Left lobe of liver (tissue), 2 donors: ENCODE results near the gene ZRANB3. TPM values are rescaled to one million over a fixed set of nuclear protein-coding genes. Genes with fewer than 3 reads are reported as not detected.
"Not testable (repeated sequence)": the region's sequence is repeated elsewhere in the genome, so short reads cannot be mapped to it uniquely, and the experiment has no call there.

ENCODE experiments used
- ATAC-seq: fragments of 200-7000 bp; cut with Tn5 transposase; one replicate; pipeline ENCODE4 v1.9.1; 2020; ENCODE audit warnings: mild to moderate bottlenecking, moderate library complexity
- DNase-seq: peaks from one replicate; pipeline ENCODE4 v3.0.0-alpha.2; 2020; ENCODE audit warnings: low spot score
- total RNA-seq: library from RNA; stranded (reverse); gene quantifications from one replicate; pipeline ENCODE4 v1.2.1, GENCODE V29; 2021
- donor health status: DM: no; HTN: no; CAD: no; lungs with moderate emphysema.
- donor health status: DM: no; HTN: yes; CAD: no.

Gene ZRANB3
- 2.9 TPM for total RNA-seq

GRCh38 chr2:135530313-135531230 is at the start of gene ZRANB3:
Gene ZRANB3 (minus strand): TSS chr2:135531218.
- DNase-seq (peak; percentile 96), ATAC-seq (peak; percentile 84)

DNA sequence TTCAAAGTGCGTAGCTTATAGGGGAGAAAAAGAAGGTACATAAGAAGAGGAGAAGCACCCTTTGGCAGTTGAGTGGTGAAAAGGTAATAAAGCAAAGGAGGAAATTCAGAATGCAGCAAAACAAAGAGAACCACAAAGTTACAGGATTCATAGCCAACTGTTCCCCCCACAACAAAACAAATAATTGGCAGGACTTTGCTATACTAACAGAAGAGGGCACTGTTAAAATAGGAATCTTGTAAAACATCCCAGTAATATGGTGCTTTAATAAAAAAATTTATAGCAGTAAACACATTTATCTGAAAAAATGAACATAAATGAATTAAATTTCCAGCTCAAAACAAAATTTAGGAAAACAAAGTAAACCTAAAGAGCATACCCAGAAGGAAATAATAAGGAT is 42.6 kb upstream of the ZRANB3 start:
- DNase-seq = no peak
- peak; percentile 46 for ATAC-seq

GRCh38 chr2:135570884-135571283 is 39.9 kb upstream of the ZRANB3 start:
- ATAC-seq (no peak), DNase-seq (no peak)

DNA sequence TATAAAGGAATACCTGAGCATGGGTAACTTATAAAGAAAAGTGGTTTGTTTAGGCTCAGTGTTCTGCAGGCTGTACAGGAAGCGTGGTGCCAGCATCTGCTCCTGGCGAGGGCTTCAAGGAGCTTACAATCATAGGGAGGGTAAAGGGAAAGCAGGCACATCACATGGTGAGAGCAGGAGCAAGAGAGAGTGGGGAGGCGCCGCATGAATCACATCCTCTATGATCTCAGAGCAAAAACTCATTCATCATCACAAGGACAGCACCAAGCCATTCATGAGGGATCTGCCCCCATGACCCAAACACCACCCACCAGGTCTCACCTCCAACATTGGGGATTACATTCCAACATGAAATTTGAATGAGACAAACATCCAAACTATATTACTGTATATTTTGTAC is 32.8 kb upstream of the ZRANB3 start:
- no peak for ATAC-seq
- DNase-seq = no peak

DNA sequence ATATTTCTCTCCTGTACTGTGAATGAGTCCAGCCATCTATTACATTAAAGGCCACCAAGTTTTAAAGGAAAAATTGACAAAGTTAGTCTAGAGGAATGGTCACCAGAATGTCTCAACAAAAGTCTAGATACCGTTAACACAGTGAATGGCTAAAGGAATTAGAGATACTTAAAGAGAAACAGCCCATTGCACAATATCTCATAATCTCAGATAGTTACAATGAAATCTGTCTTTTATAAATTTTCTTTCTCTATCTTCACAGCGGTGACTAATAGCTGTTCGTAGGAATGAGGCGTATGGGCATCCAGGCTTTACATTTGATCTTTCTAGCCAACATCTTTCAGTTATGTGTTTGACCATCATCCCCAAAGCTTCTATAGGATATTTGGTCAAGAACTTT is 30.9 kb upstream of the ZRANB3 start:
- DNase-seq (no peak), ATAC-seq (no peak)

- no peak for DNase-seq
- peak; percentile 81 for ATAC-seq
Measured at GRCh38 chr2:135557530-135557929, 26.5 kb upstream of the ZRANB3 start.

DNA sequence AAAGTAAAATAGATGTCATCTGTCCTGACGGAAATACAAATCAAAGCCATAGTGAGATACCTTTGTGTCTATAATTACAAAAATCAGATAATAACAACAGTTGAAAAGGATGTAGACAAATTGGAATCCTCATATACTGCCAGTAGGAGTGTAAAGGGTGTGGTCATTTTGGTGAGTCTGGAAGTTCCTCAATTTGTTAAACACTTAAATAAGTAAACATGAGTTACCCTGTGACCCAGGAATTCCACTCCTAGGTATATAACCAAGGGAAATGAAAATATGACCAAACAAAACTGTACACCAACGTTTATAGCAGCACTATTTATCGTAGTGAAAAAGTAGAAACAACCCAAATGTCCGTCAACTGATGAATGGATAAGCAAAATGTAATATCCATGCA is 24.3 kb upstream of the ZRANB3 start:
- ATAC-seq (no peak), DNase-seq (no peak)

- ATAC-seq = no peak
- no peak for DNase-seq
Measured at GRCh38 chr2:135552887-135553286, 21.9 kb upstream of the ZRANB3 start.

DNA sequence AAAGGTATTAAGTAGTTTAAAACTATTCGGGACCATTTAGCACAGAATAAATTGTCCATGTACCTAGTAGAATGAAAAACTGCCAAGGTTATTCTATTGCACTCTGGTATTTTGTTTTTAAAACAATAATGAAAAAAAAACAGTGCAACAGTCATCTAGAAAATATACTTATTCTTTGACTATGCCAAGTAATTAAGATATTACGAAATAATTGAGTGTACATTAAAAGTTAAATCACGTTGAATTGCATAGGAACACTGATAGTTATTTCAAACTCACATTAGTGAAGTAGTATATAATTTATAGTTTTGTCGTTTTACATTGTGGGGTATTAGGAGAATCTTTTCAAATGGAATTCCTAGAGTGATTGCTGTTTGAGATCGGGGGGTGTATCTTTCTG is 20.3 kb upstream of the ZRANB3 start:
- ATAC-seq (no peak), DNase-seq (no peak)

DNA sequence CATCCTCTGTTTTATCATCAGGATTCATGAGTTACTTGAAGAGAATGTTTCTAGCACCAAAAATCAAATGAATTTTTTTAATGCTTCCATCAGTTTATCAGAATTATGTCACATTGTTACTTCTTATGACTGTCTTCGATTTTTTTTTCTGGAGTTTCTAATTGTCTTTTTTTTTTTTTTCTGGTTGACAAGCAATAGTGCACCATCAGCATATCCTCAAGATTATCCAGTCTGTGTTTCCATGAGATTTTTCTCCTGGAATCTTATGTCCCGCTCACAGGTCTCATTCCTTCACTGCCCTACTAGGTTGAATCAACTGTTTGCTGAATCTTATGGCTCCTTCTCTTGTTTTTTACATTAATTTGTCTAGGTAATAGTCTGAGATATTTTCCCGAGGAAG is 16.3 kb upstream of the ZRANB3 start:
- no peak for ATAC-seq
- DNase-seq = no peak

DNA sequence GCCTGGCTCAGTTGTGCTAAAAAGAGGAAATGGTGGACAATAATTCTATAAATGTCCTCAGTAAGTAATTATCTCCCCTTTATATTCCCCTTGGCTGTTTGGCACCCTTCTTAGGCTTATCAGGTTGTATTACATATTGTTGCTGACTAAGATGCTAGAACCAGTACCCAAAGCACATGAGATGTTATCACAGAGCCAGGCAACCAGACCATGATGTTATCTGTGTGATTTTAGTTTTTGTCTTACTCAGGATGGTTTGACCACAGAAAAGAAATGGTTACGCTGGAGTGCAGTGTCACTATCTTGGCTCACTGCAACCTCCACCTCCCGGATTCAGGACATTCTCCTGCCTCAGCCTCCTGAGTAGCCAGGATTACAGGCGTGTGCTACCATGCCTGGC is 15.4 kb upstream of the ZRANB3 start:
- DNase-seq (no peak), ATAC-seq (no peak)

DNA sequence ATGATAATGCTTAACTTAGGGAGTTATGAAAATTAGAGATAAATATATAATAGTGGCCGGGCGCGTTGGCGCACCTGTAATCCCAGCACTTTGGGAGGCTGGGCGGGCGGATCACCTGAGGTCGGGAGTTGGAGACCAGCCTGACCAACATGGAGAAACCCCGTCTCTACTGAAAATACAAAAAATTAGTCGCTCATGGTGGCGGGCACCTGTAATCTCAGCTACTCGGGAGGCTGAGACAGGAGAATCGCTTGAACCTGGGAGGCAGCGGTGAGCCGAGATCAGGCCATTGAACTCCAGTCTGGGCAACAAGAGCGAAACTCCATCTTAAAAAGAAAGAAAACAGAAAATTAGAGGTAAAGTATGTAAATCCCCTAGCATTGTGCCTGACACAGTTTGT is 2.5 kb upstream of the ZRANB3 start:
- ATAC-seq, DNase-seq: not testable (repeated sequence)

DNA sequence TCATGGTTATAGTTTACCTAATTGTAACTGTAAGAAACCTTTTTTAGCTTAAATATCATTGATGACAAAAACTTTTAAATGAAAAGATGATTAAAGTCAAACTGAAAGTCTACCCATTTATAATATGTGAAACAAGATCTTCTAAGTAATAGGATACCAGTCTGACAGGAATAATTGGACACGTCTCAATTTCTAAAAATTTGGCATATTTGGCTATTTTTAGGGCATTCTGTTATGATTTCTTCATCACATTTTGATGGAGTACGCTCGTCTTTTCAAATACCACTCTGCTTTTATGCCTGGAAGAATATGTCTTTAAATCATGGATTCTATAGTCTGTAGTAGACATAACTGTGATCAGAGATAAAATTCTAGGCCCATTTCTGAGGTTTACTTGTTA is 1.6 kb upstream of the ZRANB3 start:
- ATAC-seq = no peak
- DNase-seq = no peak

DNA sequence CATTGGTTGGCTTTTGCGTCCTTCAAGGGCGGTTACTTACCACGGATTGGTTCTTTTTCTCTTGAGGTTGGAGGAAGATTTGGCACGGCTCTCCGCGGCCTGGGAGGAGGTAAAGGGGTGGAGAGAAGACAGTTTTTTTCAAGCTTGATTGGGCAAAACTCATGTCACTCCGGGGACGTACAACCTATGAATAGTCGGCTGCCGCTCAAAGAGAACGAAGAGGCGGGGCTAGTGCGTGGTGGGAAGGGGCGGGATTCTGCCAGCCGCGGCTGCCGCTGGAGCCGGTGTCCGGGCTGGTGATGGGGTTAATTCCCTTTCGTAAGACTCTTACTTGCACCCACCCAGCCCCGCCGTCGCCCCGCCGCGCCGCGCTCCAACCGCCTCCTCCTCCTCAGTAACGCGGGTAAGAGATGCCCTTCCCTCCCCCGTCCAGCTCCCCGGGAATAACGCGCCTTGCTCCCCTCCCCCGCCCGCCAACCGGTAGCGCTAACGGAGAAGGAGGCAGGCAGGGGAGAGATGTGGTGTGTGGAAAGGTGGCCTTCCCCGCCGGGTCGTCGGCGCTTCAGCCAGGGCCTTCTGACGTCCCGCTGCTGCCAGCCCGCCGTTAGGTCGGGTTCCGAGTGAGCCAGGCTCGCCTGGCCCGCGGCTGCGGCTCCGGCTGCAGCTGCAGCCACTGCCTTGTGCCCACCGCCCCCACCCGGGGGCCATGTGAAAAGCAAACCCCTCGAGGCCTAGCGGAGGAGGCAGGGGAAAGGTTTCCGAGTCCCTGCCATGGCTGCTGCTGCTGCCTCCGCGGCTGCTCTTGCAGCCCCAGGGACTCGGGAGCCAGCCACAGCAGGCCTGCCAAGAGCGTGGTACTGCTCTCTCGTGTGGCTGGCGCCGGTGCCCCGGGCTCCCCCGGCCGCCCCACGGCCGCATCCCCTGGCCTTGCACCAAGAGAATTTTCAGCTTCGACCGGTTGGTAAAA is 496 bp upstream of the ZRANB3 start, which contains the start of gene R3HDM1:
Gene R3HDM1, plus strand, starts transcription at position 254 of the 967 bp plus-strand sequence. CDS start 73,362 bp downstream, outside the sequence.
- ATAC-seq (peak; percentile 88), DNase-seq (peak; percentile 99)

- ATAC-seq (no peak), DNase-seq (no peak)
Measured at GRCh38 chr2:135528006-135528405, 3.0 kb downstream of the ZRANB3 start.

GRCh38 chr2:135525786-135526185 is 5.2 kb downstream of the ZRANB3 start:
- no peak for DNase-seq
- no peak for ATAC-seq

DNA sequence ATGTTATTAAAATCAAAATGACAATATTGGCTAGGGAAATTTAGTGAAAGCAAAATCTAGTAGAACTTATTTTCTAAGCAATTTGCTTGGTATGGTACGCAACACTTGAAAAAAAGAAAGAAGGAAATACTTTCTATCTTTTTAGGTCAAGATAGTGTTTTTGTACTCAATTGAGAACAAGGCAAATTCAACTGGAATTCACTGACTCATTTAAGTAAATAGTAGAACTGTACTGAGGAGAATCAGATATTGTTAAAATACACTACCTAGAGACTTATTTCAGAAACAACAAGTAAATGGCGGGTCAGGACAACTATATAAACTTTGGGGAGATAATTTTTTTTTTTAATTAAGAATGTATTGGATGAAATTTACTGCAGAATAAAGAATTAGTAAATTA is 18.9 kb downstream of the ZRANB3 start:
- ATAC-seq (no peak), DNase-seq (no peak)

GRCh38 chr2:135510577-135510976 is 20.4 kb downstream of the ZRANB3 start:
- no peak for ATAC-seq
- no peak for DNase-seq

- ATAC-seq = no peak
Measured at GRCh38 chr2:135504811-135505210, 26.2 kb downstream of the ZRANB3 start.

DNA sequence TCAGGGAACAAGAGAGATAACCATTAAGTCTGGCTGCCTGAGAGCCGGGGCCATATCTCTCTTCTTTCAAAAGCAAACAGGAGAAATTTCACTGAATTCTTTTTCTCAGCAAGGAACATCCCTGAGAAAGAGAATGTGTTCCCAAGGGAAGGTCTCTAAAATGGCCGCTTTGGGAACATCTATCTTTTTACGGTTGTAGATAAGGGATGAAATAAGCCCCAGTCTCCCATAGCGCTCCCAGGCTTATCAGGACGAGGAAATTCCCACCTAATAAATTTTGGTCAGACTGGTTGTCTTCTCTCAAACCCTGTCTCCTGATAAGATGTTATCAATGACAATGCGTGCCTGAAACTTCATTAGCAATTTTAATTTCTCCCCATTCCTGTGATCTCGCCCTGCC is 32.4 kb downstream of the ZRANB3 start:
- not testable (repeated sequence) for ATAC-seq, DNase-seq

More at GRCh38 chr2:135504811-135505210, 26.2 kb downstream of the ZRANB3 start:
- DNase-seq = no peak

GRCh38 chr2:135494917-135495316 is 36.1 kb downstream of the ZRANB3 start:
- no peak for ATAC-seq
- no peak for DNase-seq
